B cell (primary cell): Measurements from ENCODE around the gene PNLDC1. TPM values are rescaled to one million over a fixed set of nuclear protein-coding genes. Genes with fewer than 3 reads are reported as not detected.

Experiments used
- ATAC-seq: fragments of 200-7000 bp; cut with Tn5 transposase; one replicate; pipeline ENCODE4 v1.10.0; 2021; ENCODE audit warnings: low read depth, mild to moderate bottlenecking, moderate number of reproducible peaks, moderate library complexity
- CTCF ChIA-PET: fragments of 350-600 bp; sonication (Branson Sonifier 250); formaldehyde crosslinking; loops from one replicate; lab custom pipeline; 2021; ENCODE audit warnings: antibody characterized with exemption, inconsistent platforms; lab: Charles Lee
- POLR2A ChIA-PET: fragments of 350-600 bp; sonication (Branson Sonifier 250); formaldehyde crosslinking; loops from one replicate; lab custom pipeline; 2021; ENCODE audit warnings: antibody characterized with exemption; lab: Charles Lee
- DNase-seq: peaks from one replicate; pipeline ENCODE4 v3.0.0; 2013
- H2AFZ ChIP-seq: 2 replicates; pipeline ENCODE4 v1.6.1; 2012; ENCODE audit warnings: mild to moderate bottlenecking, low read depth, low read length; ENCODE audit not compliant: insufficient read depth, poor library complexity, severe bottlenecking
- H3K27ac ChIP-seq, 2 donors: 1 replicate in 1 of 2; 2 replicates in 1 of 2; pipeline ENCODE4 v1.5.1; 2012 to 2013; ENCODE audit warnings: low read length in 2 of 2, mild to moderate bottlenecking in 2 of 2, moderate library complexity in 1 of 2
- H3K27me3 ChIP-seq, 4 experiments: fragments of 200-600 bp in 1 of 4; sonication (generic) in 1 of 4; replicated peaks in 1 of 4; 1 replicate in 2 of 4; 2 replicates in 2 of 4; pipeline versions ENCODE4 v1.6.1 to v1.7.0; 2013 to 2016; ENCODE audit warnings: low read length in 3 of 4, mild to moderate bottlenecking in 2 of 4, mixed read lengths in 1 of 4, moderate library complexity in 1 of 4; ENCODE audit not compliant: insufficient read depth in 4 of 4, control insufficient read depth in 3 of 4; ENCODE audit errors: control extremely low read depth in 1 of 4
- H3K36me3 ChIP-seq, 2 experiments: replicated peaks in 1 of 2; 1 replicate in 1 of 2; 2 replicates in 1 of 2; pipeline versions ENCODE4 v1.6.1 to v1.7.1; 2013; ENCODE audit warnings: low read length in 1 of 2; ENCODE audit not compliant: insufficient read depth in 2 of 2, control insufficient read depth in 1 of 2; ENCODE audit errors: control extremely low read depth in 1 of 2, extremely low read depth in 1 of 2
- H3K4me1 ChIP-seq, 2 donors: fragments of 200-600 bp in 1 of 2; sonication (generic) in 1 of 2; 1 replicate in 1 of 2; 2 replicates in 1 of 2; pipeline versions ENCODE4 v1.5.1 to v1.6.1; 2013 to 2017; ENCODE audit warnings: low read length in 2 of 2; ENCODE audit not compliant: control insufficient read depth in 2 of 2, insufficient read depth in 2 of 2
- H3K4me2 ChIP-seq: replicated peaks from 2 replicates; pipeline ENCODE3; 2012; ENCODE audit warnings: mild to moderate bottlenecking, low read depth, low read length; ENCODE audit not compliant: poor library complexity, severe bottlenecking
- H3K4me3 ChIP-seq, 5 experiments: fragments of 200-600 bp in 1 of 5; sonication (generic) in 1 of 5; 1 replicate in 3 of 5; 2 replicates in 2 of 5; pipeline versions ENCODE4 v1.5.1 to v1.7.0; 2011 to 2016; ENCODE audit warnings: low read length in 4 of 5, mild to moderate bottlenecking in 4 of 5, low read depth in 2 of 5, control low read depth in 1 of 5, moderate library complexity in 1 of 5; ENCODE audit not compliant: insufficient read depth in 1 of 5; ENCODE audit errors: control extremely low read depth in 1 of 5, extremely low read depth in 1 of 5
- H3K79me2 ChIP-seq: fragments of 200-600 bp; sonication (generic); one replicate; pipeline ENCODE4 v1.6.0; 2016; ENCODE audit warnings: low read length; ENCODE audit not compliant: control insufficient read depth, insufficient read depth
- H3K9ac ChIP-seq: fragments of 200-600 bp; sonication (generic); 2 replicates; pipeline ENCODE4 v1.6.1; 2017; ENCODE audit warnings: mild to moderate bottlenecking, low read length, moderate library complexity
- H3K9me3 ChIP-seq, 3 donors: one replicate each; pipeline versions ENCODE4 v1.6.1 to v1.7.1; 2013; ENCODE audit warnings: low read length in 2 of 3; ENCODE audit not compliant: control insufficient read depth in 2 of 3, insufficient read depth in 1 of 3; ENCODE audit errors: control extremely low read depth in 1 of 3
- H4K20me1 ChIP-seq: 2 replicates; pipeline ENCODE4 v1.6.0; 2012; ENCODE audit warnings: mild to moderate bottlenecking, low read length; ENCODE audit not compliant: insufficient read depth, control insufficient read depth, poor library complexity, severe bottlenecking
- H3K27ac Mint-ChIP-seq: one replicate; pipeline ENCODE4 v1.8.0; 2021; ENCODE audit warnings: mixed read lengths
- H3K27me3 Mint-ChIP-seq: one replicate; pipeline ENCODE4 v1.8.0; 2021; ENCODE audit warnings: mixed read lengths
- H3K4me1 Mint-ChIP-seq: one replicate; pipeline ENCODE4 v1.8.0; 2021; ENCODE audit warnings: mixed read lengths
- H3K4me3 Mint-ChIP-seq: one replicate; pipeline ENCODE4 v1.8.0; 2021; ENCODE audit warnings: mixed read lengths
- H3K9me3 Mint-ChIP-seq: one replicate; pipeline ENCODE4 v1.8.0; 2022; ENCODE audit warnings: mixed read lengths; ENCODE audit not compliant: insufficient read depth
- EZH2 ChIP-seq: IDR thresholded peaks from 2 replicates; pipeline ENCODE4 v1.6.1; 2012; ENCODE audit warnings: borderline replicate concordance, low read depth, mild to moderate bottlenecking, moderate library complexity, low read length; ENCODE audit not compliant: insufficient read depth, poor library complexity, severe bottlenecking
- WGBS: methylation state at CpG from one replicate; pipeline ENCODE4 v1.1.5; 2013; ENCODE audit warnings: missing lambda C conversion rate; ENCODE audit not compliant: insufficient coverage; 5-methylcytosine and 5-hydroxymethylcytosine counted together
- intact Hi-C: fragments of 100-400 bp; cut with micrococcal nuclease; formaldehyde crosslinking; loops from one replicate; pipeline ENCODE4 v1.10.0; 2022
- polyA plus RNA-seq: library from polyadenylated mRNA; depleted of rRNA; stranded (reverse); fragments of >200 nt; gene quantifications from 2 replicates; pipeline ENCODE4 v1.2.3, GENCODE V29; 2012
- total RNA-seq, 2 donors: library from RNA; stranded (reverse); fragments of 120-200 nt in 1 of 2; gene quantifications; 1 replicate in 1 of 2; 2 replicates in 1 of 2; pipeline versions ENCODE4 v1.2.3 to v1.2.4, GENCODE V29; 2013 to 2022
- TF ChIP-seq, protein P1 (sequence below): fragments of 200-600 bp; IDR thresholded peaks from one replicate; pipeline ENCODE4 v1.8.0; 2022; ENCODE audit warnings: antibody characterized with exemption, mild to moderate bottlenecking

PNLDC1 gene
- total and polyA plus RNA-seq, 2 donors (not counting 1 experiment from before 2014, with no cell fraction given), result 0.13 to 0.71 TPM

DNA sequence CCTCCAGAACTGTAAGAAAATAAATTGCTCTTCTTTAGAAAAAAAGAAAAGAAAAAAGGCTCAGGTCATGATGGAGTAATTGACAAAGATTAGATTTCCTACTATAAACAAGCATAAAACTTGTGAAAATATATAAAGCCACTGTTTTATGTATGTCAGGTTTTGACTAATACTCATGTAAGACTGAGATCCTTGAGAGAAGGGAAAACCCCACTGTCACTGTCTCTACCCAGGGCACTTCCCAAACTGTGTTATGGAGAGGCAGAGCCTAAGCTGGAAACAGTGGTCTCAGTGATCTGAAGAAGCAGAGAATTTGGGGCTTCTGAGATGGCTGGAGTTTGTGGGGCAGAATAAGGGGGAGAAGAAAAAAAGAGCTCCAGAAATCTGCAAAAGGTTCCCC is 30.6 kb upstream of the PNLDC1 start:
- Histone ChIP-seq H4K20me1 (no peaks in the 10 kb centered on the region), H3K36me3 (peaks cover 8 to 30% of the 10 kb centered on the region in 2 experiments), H3K4me1 (no peaks in the 10 kb centered on the region), H3K9ac (no peak overlapping the region), H3K27ac (no peak overlapping the region), H3K9me3 (peaks cover 0 to 4% (median 0%) of the 10 kb centered on the region in 3 donors), H3K79me2 (no peaks in the 10 kb centered on the region), H2AFZ (no peak overlapping the region), H3K27me3 (no peaks in the 10 kb centered on the region), H3K4me3 (no peak overlapping the region), H3K4me2 (no peak overlapping the region)
- no peak overlapping the region for H3K27ac Mint-ChIP-seq
- DNase-seq (no peak), ATAC-seq (no peak)
- CTCF ChIA-PET, result interaction anchor here (0.6 to 1.2 kb wide), 2 partner anchors 21 to 49 kb away, joined by 3 to 4 read pairs; partner anchors contain the start of gene MRPL18
- no peak overlapping the region for H3K4me3 Mint-ChIP-seq
- no peaks in the 10 kb centered on the region for H3K4me1 Mint-ChIP-seq
- H3K27me3 Mint-ChIP-seq, result no peaks in the 10 kb centered on the region
- intact Hi-C loops, result no loop called here
- POLR2A ChIA-PET, result no interaction called here
- TF ChIP-seq, protein P1, sequence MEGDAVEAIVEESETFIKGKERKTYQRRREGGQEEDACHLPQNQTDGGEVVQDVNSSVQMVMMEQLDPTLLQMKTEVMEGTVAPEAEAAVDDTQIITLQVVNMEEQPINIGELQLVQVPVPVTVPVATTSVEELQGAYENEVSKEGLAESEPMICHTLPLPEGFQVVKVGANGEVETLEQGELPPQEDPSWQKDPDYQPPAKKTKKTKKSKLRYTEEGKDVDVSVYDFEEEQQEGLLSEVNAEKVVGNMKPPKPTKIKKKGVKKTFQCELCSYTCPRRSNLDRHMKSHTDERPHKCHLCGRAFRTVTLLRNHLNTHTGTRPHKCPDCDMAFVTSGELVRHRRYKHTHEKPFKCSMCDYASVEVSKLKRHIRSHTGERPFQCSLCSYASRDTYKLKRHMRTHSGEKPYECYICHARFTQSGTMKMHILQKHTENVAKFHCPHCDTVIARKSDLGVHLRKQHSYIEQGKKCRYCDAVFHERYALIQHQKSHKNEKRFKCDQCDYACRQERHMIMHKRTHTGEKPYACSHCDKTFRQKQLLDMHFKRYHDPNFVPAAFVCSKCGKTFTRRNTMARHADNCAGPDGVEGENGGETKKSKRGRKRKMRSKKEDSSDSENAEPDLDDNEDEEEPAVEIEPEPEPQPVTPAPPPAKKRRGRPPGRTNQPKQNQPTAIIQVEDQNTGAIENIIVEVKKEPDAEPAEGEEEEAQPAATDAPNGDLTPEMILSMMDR, result no peak
- no peak for TF ChIP-seq EZH2
- no peaks in the 10 kb centered on the region for H3K9me3 Mint-ChIP-seq

DNA sequence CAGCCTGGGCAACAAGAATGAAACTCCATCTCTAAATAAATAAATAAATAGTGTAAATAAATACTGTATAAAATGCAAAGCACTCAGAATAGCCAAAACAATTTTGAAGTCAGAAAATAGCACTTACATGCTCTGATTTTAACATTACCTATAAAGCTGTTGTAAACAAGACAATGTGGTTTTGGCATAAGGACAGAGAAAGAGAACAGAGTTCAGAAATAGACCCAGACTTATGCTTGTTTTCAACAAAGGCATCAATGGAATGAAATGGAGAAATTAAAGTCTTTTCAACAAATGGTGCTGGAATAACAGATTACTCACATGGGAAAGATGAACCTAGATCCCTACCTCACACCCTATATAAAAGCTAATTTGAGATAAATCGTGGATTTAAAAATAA is 27.9 kb upstream of the PNLDC1 start:
- no peaks in the 10 kb centered on the region for H3K9me3 Mint-ChIP-seq

More for the DNA sequence above, 27.9 kb upstream of the PNLDC1 start:
- CTCF ChIA-PET, result interaction anchor here (1.6 kb wide), 1 partner anchor 52 kb away, joined by 4 read pairs; no protein-coding TSS in a partner anchor
- Histone ChIP-seq H3K27ac (no peak overlapping the region), H3K9ac (no peak overlapping the region), H3K27me3 (no peaks in the 10 kb centered on the region), H4K20me1 (no peaks in the 10 kb centered on the region), H3K4me1 (no peaks in the 10 kb centered on the region), H3K79me2 (no peaks in the 10 kb centered on the region), H3K4me3 (no peak overlapping the region), H3K36me3 (peaks cover 2 to 42% of the 10 kb centered on the region in 2 experiments), H3K9me3 (peaks cover 0 to 4% (median 0%) of the 10 kb centered on the region in 3 donors), H2AFZ (no peak overlapping the region), H3K4me2 (no peak overlapping the region)
- no CpG with 5 or more reads among the region's 1 CpG for WGBS
- intact Hi-C loops, result no loop called here
- Mint-ChIP-seq H3K4me3 (no peak overlapping the region), H3K4me1 (no peaks in the 10 kb centered on the region), H3K27me3 (no peaks in the 10 kb centered on the region), H3K27ac (no peak overlapping the region)
- DNase-seq (no peak), ATAC-seq (no peak)
- POLR2A ChIA-PET, result no interaction called here
- TF ChIP-seq, protein P1, result no peak
- no peak for TF ChIP-seq EZH2
